HepG2 (cell line): ENCODE results near the gene RGR. TPM values are rescaled to one million over a fixed set of nuclear protein-coding genes. Genes with fewer than 3 reads are reported as not detected.

Experiments used
- FOXA3 ChIP-seq: IDR thresholded peaks from 2 replicates; pipeline ENCODE4 v1.6.1; 2016; ENCODE audit warnings: missing genetic modification reagents, missing compliant biosample characterization
- FOXM1 ChIP-seq: sonication (generic); formaldehyde crosslinking; IDR thresholded peaks from 2 replicates; pipeline ENCODE4 v1.5.0; 2020; ENCODE audit warnings: missing genetic modification reagents
- HES4 ChIP-seq: sonication (generic); formaldehyde crosslinking; IDR thresholded peaks from 2 replicates; pipeline ENCODE4 v1.9.0; 2021; ENCODE audit warnings: mild to moderate bottlenecking, missing genetic modification reagents, borderline replicate concordance
- MTA3 ChIP-seq: sonication (generic); formaldehyde crosslinking; IDR thresholded peaks from 2 replicates; pipeline ENCODE4 v1.4.0; 2020; ENCODE audit warnings: missing genetic modification reagents
- REPIN1 ChIP-seq: sonication (generic); formaldehyde crosslinking; IDR thresholded peaks from 2 replicates; pipeline ENCODE4 v1.8.0; 2022; ENCODE audit warnings: missing genetic modification reagents, low read depth, mild to moderate bottlenecking, borderline replicate concordance
- STAG1 ChIP-seq: sonication (generic); formaldehyde crosslinking; IDR thresholded peaks from 2 replicates; pipeline ENCODE4 v1.4.0; 2020; ENCODE audit warnings: missing genetic modification reagents
- TEAD3 ChIP-seq: optimal IDR thresholded peaks from 2 replicates; pipeline ENCODE3; 2016; ENCODE audit warnings: borderline replicate concordance
- TFDP2 ChIP-seq: sonication (generic); formaldehyde crosslinking; IDR thresholded peaks from 2 replicates; pipeline ENCODE4 v1.4.0; 2020; ENCODE audit warnings: missing genetic modification reagents
- TMF1 ChIP-seq: sonication (generic); formaldehyde crosslinking; IDR thresholded peaks from 2 replicates; pipeline ENCODE4 v1.8.1; 2022; ENCODE audit warnings: low read depth, missing genetic modification reagents
- ZBTB26 ChIP-seq: IDR thresholded peaks from 2 replicates; pipeline ENCODE4 v1.6.1; 2016; ENCODE audit warnings: missing compliant biosample characterization, missing genetic modification reagents, borderline replicate concordance
- ZBTB4 ChIP-seq: sonication (generic); formaldehyde crosslinking; IDR thresholded peaks from 2 replicates; pipeline ENCODE4 v1.4.0; 2020; ENCODE audit warnings: missing genetic modification reagents, mild to moderate bottlenecking, borderline replicate concordance
- ZFP36 ChIP-seq: fragments of 150-350 bp; IDR thresholded peaks from 2 replicates; pipeline ENCODE4 v1.6.1; 2018; ENCODE audit warnings: borderline replicate concordance, low read length, low read depth; ENCODE audit not compliant: partially characterized antibody
- ZFP91 ChIP-seq: sonication (generic); formaldehyde crosslinking; IDR thresholded peaks from 2 replicates; pipeline ENCODE4 v1.9.0; 2022; ENCODE audit warnings: missing genetic modification reagents, mild to moderate bottlenecking, borderline replicate concordance
- ZNF337 ChIP-seq: sonication (generic); formaldehyde crosslinking; IDR thresholded peaks from 2 replicates; pipeline ENCODE4 v1.5.1; 2020; ENCODE audit warnings: missing genetic modification reagents, low read depth, mild to moderate bottlenecking, borderline replicate concordance
- ZNF670 ChIP-seq: sonication (generic); formaldehyde crosslinking; IDR thresholded peaks from 2 replicates; pipeline ENCODE4 v1.8.0; 2022; ENCODE audit warnings: mild to moderate bottlenecking, missing genetic modification reagents, borderline replicate concordance
- ZNF672 ChIP-seq: sonication (generic); formaldehyde crosslinking; IDR thresholded peaks from 2 replicates; pipeline ENCODE4 v1.8.1; 2022; ENCODE audit warnings: missing genetic modification reagents
- ZSCAN30 ChIP-seq: sonication (generic); formaldehyde crosslinking; IDR thresholded peaks from 2 replicates; pipeline ENCODE4 v1.5.0; 2020; ENCODE audit warnings: mild to moderate bottlenecking, missing genetic modification reagents
- polyA plus RNA-seq, 8 experiments: library from polyadenylated mRNA; depleted of rRNA in 3 of 8; stranded (reverse) in 7 of 8; unstranded in 1 of 8; fragments of >200 nt; fragmentation: Illumina TruSeq in 4 of 8; extraction: Trizol in 4 of 8; gene quantifications; 2 replicates each; pipeline versions ENCODE4 v1.2.1 to v1.2.3, GENCODE V29; 2011 to 2016; ENCODE audit warnings: low read depth in 4 of 8, missing spikeins in 1 of 8, mixed read lengths in 1 of 8; ENCODE audit not compliant: insufficient read depth in 1 of 8
- total RNA-seq, 5 experiments: library from RNA; depleted of rRNA; stranded (reverse); fragments of >200 nt; fragmentation: Illumina TruSeq; extraction: Trizol; gene quantifications; 2 replicates each; pipeline ENCODE4 v1.2.3, GENCODE V29; 2016; ENCODE audit warnings: low read depth in 1 of 5

The RGR gene
- total and polyA plus RNA-seq, 2 of the 13 experiments (the other 11 are each of a cell fraction or from before 2014, with no cell fraction given), result 0.69 to 0.71 TPM

GRCh38 chr10:84264611-84265141 is 19.8 kb downstream of the RGR start (continued):
- TF ChIP-seq ZBTB4 (CRISPR knock-in tag), result no peak
- TF ChIP-seq STAG1 (CRISPR knock-in tag), result peak; percentile 91
- TF ChIP-seq ZFP36, result no peak
- TF ChIP-seq ZNF670 (CRISPR knock-in tag), result no peak
- no peak for TF ChIP-seq ZSCAN30 (CRISPR knock-in tag)
- peak; percentile 45; the same call in 1 of the 2 replicates for TF ChIP-seq ZBTB26 (CRISPR knock-in tag)
- TF ChIP-seq REPIN1, result peak; percentile 46; the same call in 1 of the 2 replicates
- TF ChIP-seq ZNF672, result no peak
- TF ChIP-seq FOXA3 (CRISPR knock-in tag), result 0 out of 2 replicates have a peak, but pooled peaks have one; percentile 21
- TF ChIP-seq FOXM1 (CRISPR knock-in tag), result no peak
- no peak for TF ChIP-seq MTA3
- TF ChIP-seq TFDP2, result no peak
- TF ChIP-seq TEAD3, result peak; percentile 42
- no peak for TF ChIP-seq TMF1
- TF ChIP-seq HES4, result no peak
- TF ChIP-seq ZNF337 (CRISPR knock-in tag), result no peak
- no peak for TF ChIP-seq ZFP91 (CRISPR knock-in tag)
